Gastrocnemius medialis (tissue), 4 donors: ENCODE results near the gene CAMTA1. TPM values are rescaled to one million over a fixed set of nuclear protein-coding genes. Genes with fewer than 3 reads are reported as not detected.
A peak's percentile ranks its signal among the peaks of the same experiment; 100 is the strongest.

Experiments
- ATAC-seq, 2 donors: fragments of 150-250 bp; one replicate each; pipeline ENCODE4 v1.9.1; 2016
- DNase-seq, 2 donors: peaks; one replicate each; pipeline ENCODE4 v3.0.0-alpha.2; 2019
- H3K27ac ChIP-seq, 4 donors: fragments of 200-600 bp; sonication (generic); 1 replicate in 1 of 4; 2 replicates in 3 of 4; pipeline ENCODE4 v1.5.1; 2016 to 2018; ENCODE audit warnings: mild to moderate bottlenecking in 2 of 4, moderate library complexity in 1 of 4
- H3K27me3 ChIP-seq, 3 donors: fragments of 200-600 bp; sonication (generic) in 2 of 3; 1 replicate in 1 of 3; 2 replicates in 2 of 3; pipeline versions ENCODE4 v1.5.1 to v1.6.0; 2016 to 2019; ENCODE audit warnings: mild to moderate bottlenecking in 1 of 3, moderate library complexity in 1 of 3
- H3K36me3 ChIP-seq, 2 donors: fragments of 200-600 bp; sonication (generic) in 1 of 2; one replicate each; pipeline ENCODE4 v1.5.1; 2017 to 2018
- H3K4me1 ChIP-seq, 2 donors: fragments of 200-600 bp; sonication (generic) in 1 of 2; one replicate each; pipeline ENCODE4 v1.5.1; 2016 to 2017; ENCODE audit warnings: mild to moderate bottlenecking in 2 of 2
- H3K4me3 ChIP-seq, 4 donors: fragments of 200-600 bp; sonication (generic) in 3 of 4; 1 replicate in 1 of 4; 2 replicates in 3 of 4; pipeline ENCODE4 v1.5.1; 2016 to 2019; ENCODE audit warnings: mild to moderate bottlenecking in 2 of 4
- H3K9me3 ChIP-seq, 3 donors: fragments of 200-600 bp; sonication (generic) in 2 of 3; 1 replicate in 1 of 3; 2 replicates in 2 of 3; pipeline ENCODE4 v1.5.1; 2016 to 2019
- CTCF ChIP-seq, 5 experiments: fragments of 450-650 bp in 3 of 5; fragments of 200-600 bp in 2 of 5; sonication (generic) in 2 of 5; IDR thresholded peaks in 4 of 5; conservative IDR thresholded peaks in 1 of 5; 1 replicate in 4 of 5; 2 replicates in 1 of 5; pipeline ENCODE4 v1.5.1; 2016 to 2019; ENCODE audit warnings: antibody characterized with exemption in 5 of 5, mild to moderate bottlenecking in 3 of 5, moderate library complexity in 3 of 5
- POLR2A ChIP-seq, 2 donors: fragments of 450-650 bp; IDR thresholded peaks; one replicate each; pipeline ENCODE4 v1.6.1; 2017; ENCODE audit warnings: antibody characterized with exemption in 2 of 2, mild to moderate bottlenecking in 2 of 2, moderate library complexity in 2 of 2
- in situ Hi-C, 4 donors: fragments of 200-750 bp; cut with MboI; loops; one replicate each; pipeline versions ENCODE4 v1.15.0 to v1.8.0; 2017; ENCODE audit warnings: low sequenced_read_pairs in 4 of 4
- intact Hi-C: fragments of 100-400 bp; cut with DNase I; formaldehyde crosslinking; loops from one replicate; pipeline ENCODE4 v1.15.1; 2023; ENCODE audit warnings: low total_unique reads
- total RNA-seq, 4 donors: library from RNA; depleted of rRNA; stranded (reverse); fragments of >200 nt; gene quantifications; one replicate each; pipeline versions ENCODE4 v1.1.0 to v1.2.3, GENCODE V29; 2016

The CAMTA1 gene
- total RNA-seq, 4 donors from 2014 or later = 60.5 to 113 (median 70.4) TPM

DNA sequence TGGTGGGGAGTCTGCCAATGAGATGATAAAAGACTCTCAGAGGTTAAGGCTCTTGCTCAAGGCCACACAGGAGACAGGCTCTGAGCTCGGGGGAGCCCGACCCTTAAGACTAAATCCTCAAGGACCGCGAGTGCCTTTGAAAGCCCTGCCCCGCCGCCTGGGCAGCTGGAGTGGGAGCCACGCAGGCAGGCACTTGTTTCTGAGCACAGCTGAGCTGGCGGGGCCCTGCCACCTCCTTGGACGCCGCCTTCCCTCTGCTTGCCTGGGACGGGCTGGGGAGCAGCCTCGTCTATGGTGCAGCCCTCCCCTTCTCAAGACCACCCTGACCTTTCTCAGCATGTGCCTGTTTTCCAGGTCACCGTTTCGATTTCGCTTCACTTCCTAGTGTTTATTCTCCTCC lies 169.3 kb downstream of the CAMTA1 start:
- TF ChIP-seq CTCF (IDR thresholded peaks at IDR 0.05 in 4 of 5, conservative IDR thresholded peaks at IDR 0.05 in 1 of 5) = no peak
- no peak for TF ChIP-seq POLR2A (IDR thresholded peaks at IDR 0.05)
- intact Hi-C loops (no loop called here), in situ Hi-C loops (no loop called here)
- Histone ChIP-seq H3K27me3 (no peaks in the 10 kb centered on the region), H3K9me3 (no peaks in the 10 kb centered on the region), H3K27ac (peak overlapping the region in 1 of 4 donors; percentile 23), H3K4me1 (peaks cover 2 to 5% of the 10 kb centered on the region in 2 donors), H3K36me3 (no peaks in the 10 kb centered on the region), H3K4me3 (no peak overlapping the region)
- no peak for DNase-seq
- peak in 1 of 2 donors; percentile 39 for ATAC-seq

- Histone ChIP-seq H3K27ac (no peak overlapping the region), H3K9me3 (no peaks in the 10 kb centered on the region), H3K36me3 (no peaks in the 10 kb centered on the region), H3K4me3 (no peak overlapping the region), H3K27me3 (no peaks in the 10 kb centered on the region), H3K4me1 (peaks cover 11 to 15% of the 10 kb centered on the region in 2 donors)
- in situ Hi-C loops = no loop called here
- TF ChIP-seq CTCF (IDR thresholded peaks at IDR 0.05 in 4 of 5, conservative IDR thresholded peaks at IDR 0.05 in 1 of 5) = no peak
- TF ChIP-seq POLR2A (IDR thresholded peaks at IDR 0.05) = no peak
- intact Hi-C loops = no loop called here
- DNase-seq (no peak), ATAC-seq (no peak)
Observed at GRCh38 chr1:6955357-6956094, 170.3 kb downstream of the CAMTA1 start.

DNA sequence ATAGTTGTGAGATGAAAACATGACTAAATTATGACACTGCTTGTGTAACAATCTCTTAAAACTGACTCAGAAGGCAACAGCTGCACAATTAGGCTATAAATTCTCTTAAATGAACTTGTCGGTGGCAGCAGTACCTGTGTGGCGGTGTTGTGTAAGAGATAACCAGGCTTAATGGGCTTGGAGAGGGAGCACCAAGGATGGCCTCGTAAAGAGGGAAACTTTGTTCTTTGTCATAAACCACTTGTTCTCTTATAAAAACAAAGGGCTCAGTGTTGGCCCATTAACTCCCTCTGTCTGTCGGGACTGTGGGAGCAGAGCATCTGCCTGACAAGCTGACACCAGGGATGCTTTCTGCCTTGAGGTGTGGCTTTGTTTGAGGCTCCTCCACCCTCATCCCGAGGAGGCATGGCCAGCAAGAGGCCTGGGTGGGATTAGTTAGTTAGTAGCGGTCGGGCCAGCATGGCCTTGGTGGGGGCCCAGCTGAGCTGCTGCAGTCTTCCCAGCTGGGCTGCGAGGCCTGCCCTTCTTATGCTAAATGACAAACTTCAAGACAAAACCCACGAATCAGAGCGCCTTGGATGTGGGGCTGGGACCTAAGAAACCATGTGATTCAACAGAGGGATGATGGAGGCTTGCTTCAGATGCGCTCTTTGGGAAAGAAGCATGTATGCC lies 171.4 kb downstream of the CAMTA1 start:
- peaks cover 17 to 21% of the 10 kb centered on the region in 2 donors for H3K4me1 ChIP-seq

GRCh38 chr1:6957341-6957740 lies 172.1 kb downstream of the CAMTA1 start:
- H3K9me3 ChIP-seq = no peaks in the 10 kb centered on the region
- no peaks in the 10 kb centered on the region for H3K36me3 ChIP-seq
- DNase-seq (no peak), ATAC-seq (no peak)
- H3K27ac ChIP-seq = no peak overlapping the region
- intact Hi-C loops = no loop called here
- in situ Hi-C loops = no loop called here
- no peaks in the 10 kb centered on the region for H3K27me3 ChIP-seq
- peaks cover 21 to 25% of the 10 kb centered on the region in 2 donors for H3K4me1 ChIP-seq
- no peak overlapping the region for H3K4me3 ChIP-seq
- TF ChIP-seq CTCF (IDR thresholded peaks at IDR 0.05 in 4 of 5, conservative IDR thresholded peaks at IDR 0.05 in 1 of 5) (no peak), POLR2A (IDR thresholded peaks at IDR 0.05) (no peak)

More for the DNA sequence above, 171.4 kb downstream of the CAMTA1 start:
- intact Hi-C loops = no loop called here
- no peaks in the 10 kb centered on the region for H3K27me3 ChIP-seq
- no peaks in the 10 kb centered on the region for H3K36me3 ChIP-seq
- no peaks in the 10 kb centered on the region for H3K9me3 ChIP-seq
- no peak overlapping the region for H3K4me3 ChIP-seq
- H3K27ac ChIP-seq = no peak overlapping the region
- in situ Hi-C loops = no loop called here
- peak in 1 of 2 donors; percentile 29 for DNase-seq
- ATAC-seq = peak in 1 of 2 donors; percentile 75
- TF ChIP-seq CTCF (IDR thresholded peaks at IDR 0.05 in 4 of 5, conservative IDR thresholded peaks at IDR 0.05 in 1 of 5) (no peak), POLR2A (IDR thresholded peaks at IDR 0.05) (no peak)
